Esophagus mucosa (tissue), 1 donor: ENCODE results near the gene ADGRD1. TPM values are rescaled to one million over a fixed set of nuclear protein-coding genes. Genes with fewer than 3 reads are reported as not detected.
"Not testable (repeated sequence)": the region's sequence is repeated elsewhere in the genome, so short reads cannot be mapped to it uniquely, and the experiment has no call there.

Source experiments
- ATAC-seq: fragments of 200-7000 bp; cut with Tn5 transposase; one replicate; pipeline ENCODE4 v1.9.1; 2020
- total RNA-seq: library from RNA; stranded (reverse); gene quantifications from one replicate; pipeline ENCODE4 v1.2.4, GENCODE V29; 2023
- donor health status: DM: yes; HTN: yes; CAD: no.

ADGRD1 gene
- total RNA-seq: 2.5 TPM

- no peak for ATAC-seq
Observed at GRCh38 chr12:130953771-130954543, at the start of gene ADGRD1. ADGRD1 (plus strand) TSS chr12:130953907; CDS start chr12:130954466, 559 bp downstream.

GRCh38 chr12:130904064-130904463, 49.6 kb upstream of the ADGRD1 start:
- ATAC-seq: no peak

DNA sequence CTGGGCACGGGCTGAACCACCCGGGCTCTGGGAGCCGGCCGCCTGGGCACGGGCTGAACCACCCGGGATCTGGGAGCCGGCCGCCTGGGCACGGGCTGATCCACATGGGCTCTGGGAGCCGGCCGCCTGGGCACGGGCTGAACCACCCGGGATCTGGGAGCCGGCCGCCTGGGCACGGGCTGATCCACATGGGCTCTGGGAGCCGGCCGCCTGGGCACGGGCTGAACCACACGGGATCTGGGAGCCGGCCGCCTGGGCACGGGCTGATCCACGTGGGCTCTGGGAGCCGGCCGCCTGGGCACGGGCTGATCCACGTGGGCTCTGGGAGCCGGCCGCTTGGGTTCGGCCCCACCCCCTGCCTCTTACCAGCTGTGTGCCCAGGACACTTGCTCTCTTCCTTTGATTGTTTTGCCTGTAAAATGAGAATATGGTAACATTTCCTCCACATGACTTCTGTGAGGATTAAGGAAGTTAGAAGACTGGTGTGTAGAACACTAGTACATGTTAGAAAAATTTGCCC, 48.7 kb upstream of the ADGRD1 start:
- not testable (repeated sequence) for ATAC-seq

GRCh38 chr12:130909111-130909510, 44.6 kb upstream of the ADGRD1 start:
- no peak for ATAC-seq

- no peak for ATAC-seq
Observed at GRCh38 chr12:130911193-130911592, 42.5 kb upstream of the ADGRD1 start.

- ATAC-seq: no peak
Observed at GRCh38 chr12:130911933-130912332, 41.8 kb upstream of the ADGRD1 start.

DNA sequence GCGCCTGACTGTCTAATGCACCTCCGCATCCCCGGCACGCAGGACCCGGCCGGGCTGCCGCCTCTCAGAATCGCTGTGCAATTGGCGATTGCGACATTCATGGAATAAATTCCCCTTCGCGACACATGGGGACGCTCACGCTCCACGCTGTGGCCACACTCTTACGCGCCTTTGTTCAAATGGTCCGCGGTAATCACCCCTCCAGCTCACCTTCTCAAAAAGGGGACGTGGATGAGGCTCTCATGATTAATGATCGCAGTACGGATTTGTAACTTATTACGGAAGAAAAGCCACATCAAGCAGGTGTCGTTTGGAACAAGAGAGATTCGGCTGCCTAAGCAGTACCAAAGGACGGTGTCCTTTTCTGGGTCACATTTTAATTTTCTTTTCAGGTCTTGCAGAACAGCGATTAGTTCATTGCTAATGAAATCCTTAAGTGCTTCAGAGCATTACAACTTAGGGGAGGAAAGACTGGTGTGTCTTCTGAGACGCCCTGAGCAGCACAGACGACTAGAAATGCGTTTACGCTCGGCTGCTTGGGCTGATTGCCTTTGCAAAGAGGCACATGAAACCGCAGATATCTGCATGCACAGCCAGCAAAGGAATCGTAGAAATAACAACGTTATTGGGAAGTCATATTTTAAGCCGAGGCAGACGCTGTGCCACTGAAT, 37.3 kb upstream of the ADGRD1 start:
- ATAC-seq: peak; percentile 55

GRCh38 chr12:130917607-130918006, 36.1 kb upstream of the ADGRD1 start:
- no peak for ATAC-seq

DNA sequence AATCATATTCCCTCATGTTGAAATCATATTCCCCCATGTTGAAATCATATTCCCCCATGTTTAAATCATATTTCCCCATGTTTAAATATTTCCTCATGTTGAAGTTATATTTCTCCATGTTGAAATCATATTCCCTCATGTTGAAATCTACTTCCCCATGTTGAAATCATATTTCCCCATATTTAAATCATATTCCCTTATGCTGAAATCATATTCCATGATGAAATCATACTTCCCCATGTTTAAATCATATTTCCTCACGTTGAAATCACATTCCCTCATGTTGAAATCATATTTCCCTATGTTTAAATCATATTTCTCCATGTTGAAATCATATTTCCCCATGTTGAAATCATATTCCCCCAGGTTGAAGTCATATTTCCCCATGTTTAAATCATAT, 34.6 kb upstream of the ADGRD1 start:
- no peak for ATAC-seq

GRCh38 chr12:130920119-130920703, 33.5 kb upstream of the ADGRD1 start:
- no peak for ATAC-seq

DNA sequence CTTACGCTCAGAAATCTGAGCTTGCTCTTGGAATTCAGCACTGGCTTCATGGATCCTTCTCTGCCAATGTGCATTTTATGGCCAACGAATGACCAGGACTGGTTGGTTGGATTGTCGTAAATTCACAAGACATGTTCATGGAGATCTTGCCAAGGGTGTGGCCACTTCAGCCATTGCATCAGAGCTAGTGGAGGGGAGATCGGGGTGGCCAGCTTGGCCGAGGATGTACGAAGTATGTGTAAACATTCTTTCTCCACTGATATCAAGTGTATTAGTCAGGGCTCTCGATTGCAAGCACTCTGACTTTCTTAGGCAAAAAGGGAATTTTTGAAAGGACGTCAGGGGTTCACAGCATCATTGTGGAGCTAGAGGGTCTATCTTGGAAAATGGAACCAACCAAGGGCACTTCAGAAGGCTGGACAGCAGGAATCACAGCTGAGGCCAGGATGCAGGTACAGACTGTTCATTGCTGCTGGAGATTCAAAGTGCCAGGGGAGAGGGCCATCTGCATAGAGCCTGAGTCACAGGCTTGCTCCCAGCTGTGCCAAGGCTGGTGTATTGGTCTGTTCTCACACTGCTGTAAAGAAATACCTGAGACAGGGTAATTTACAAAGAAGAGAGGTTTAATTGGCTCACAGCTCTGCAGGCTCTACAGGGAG, 32.9 kb upstream of the ADGRD1 start:
- no peak for ATAC-seq

GRCh38 chr12:130922511-130922953, 31.2 kb upstream of the ADGRD1 start:
- ATAC-seq: no peak

DNA sequence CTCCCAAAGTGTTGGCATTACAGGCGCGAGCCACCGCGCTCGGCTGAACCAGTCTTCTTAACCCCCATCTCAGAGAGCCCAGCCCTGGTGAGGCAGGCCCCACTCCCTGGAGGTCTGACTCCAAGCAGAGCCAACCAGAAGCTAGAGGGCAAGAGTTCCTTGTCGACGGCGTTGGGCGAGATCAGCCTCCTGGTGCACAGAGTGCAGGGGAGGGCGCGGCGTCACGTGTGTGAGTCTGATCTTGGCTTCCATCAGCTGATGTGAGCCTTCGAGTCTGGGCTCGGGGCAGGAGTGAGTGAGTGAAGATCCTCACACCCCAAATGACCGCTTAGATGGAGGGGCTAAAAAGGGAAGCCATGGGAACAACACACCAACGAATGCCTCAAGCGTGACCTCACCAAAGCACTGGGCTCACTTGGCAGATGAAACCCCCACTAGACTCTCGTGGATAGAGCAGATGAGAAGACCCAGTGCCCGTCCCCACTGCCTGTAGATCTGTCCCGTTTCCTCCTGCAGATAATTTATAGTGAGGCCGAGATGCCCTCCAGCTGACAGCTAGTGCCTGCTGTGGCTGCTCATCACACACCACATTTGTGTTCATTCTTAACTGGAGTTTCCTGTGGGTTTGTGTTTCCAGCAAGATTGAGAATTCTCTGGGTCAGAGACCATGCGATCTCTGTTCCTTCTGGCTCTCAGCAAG, 28.6 kb upstream of the ADGRD1 start:
- no peak for ATAC-seq

DNA sequence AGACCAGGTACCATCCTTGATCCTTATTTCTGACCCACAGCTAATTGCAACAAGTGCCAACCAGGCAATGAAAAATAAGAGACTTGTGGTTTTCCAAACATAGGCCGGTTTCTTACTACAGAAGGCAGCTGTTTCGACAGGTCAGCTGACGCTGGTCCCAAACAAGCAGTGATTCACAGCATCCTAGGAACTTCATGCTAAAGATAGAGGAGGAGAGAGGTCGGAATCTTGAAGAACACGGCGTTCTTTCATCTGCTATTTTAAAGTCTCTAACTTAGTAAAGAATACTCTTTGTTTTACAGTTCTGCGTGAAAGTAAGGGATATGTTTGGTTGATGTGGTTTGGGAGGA, 28.1 kb upstream of the ADGRD1 start:
- no peak for ATAC-seq

- ATAC-seq: no peak
Observed at GRCh38 chr12:130929363-130929762, 24.3 kb upstream of the ADGRD1 start.

GRCh38 chr12:130932061-130932930, 21.4 kb upstream of the ADGRD1 start:
- no peak for ATAC-seq

GRCh38 chr12:130933269-130933995, 20.3 kb upstream of the ADGRD1 start:
- ATAC-seq: no peak

- no peak for ATAC-seq
Observed at GRCh38 chr12:130934753-130935152, 19.0 kb upstream of the ADGRD1 start.

GRCh38 chr12:130936561-130936960, 17.1 kb upstream of the ADGRD1 start:
- no peak for ATAC-seq

GRCh38 chr12:130937063-130937462, 16.6 kb upstream of the ADGRD1 start:
- no peak for ATAC-seq

DNA sequence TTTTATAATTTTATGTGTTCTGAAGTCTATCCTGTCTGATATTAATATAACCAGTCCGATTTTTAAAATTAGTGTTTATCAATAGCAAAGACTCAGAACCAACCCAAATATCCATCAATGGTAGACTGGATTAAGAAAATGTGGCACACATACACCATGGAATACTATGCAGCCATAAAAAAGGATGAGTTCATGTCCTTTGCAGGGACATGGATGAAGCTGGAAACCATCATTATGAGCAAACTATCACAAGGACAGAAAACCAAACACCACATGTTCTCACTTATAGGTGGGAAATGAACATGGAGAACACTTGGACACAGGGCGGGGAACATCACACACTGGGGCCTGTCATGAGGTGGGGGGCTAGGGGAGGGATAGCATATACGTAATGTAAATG, 16.2 kb upstream of the ADGRD1 start:
- ATAC-seq: not testable (repeated sequence)
